ENCODE measurements around the gene ZNF74. TPM values are rescaled to one million over a fixed set of nuclear protein-coding genes. Genes with fewer than 3 reads are reported as not detected.
"Not testable (repeated sequence)": the region's sequence is repeated elsewhere in the genome, so short reads cannot be mapped to it uniquely, and the experiment has no call there.

The ZNF74 gene
- total RNA-seq, 1 donor from 2014 or later: 19.4 TPM

- Histone ChIP-seq H3K4me2 (no peak overlapping the region), H3K79me2 (ENCODE audit: low read depth) (no peaks in the 10 kb centered on the region), H3K27me3 (no peaks in the 10 kb centered on the region), H3K4me3 (no peak overlapping the region), H2AFZ (replicated peaks) (no peak overlapping the region), H3K27ac (no peak overlapping the region), H3K4me1 (no peaks in the 10 kb centered on the region), H3K9ac (no peak overlapping the region), H3F3A (ENCODE audit: low read depth) (no peaks in the 10 kb centered on the region), H4K20me1 (ENCODE audit: low read depth) (no peaks in the 10 kb centered on the region), H3K9me3 (ENCODE audit: low read depth) (no peaks in the 10 kb centered on the region), H3K36me3 (no peaks in the 10 kb centered on the region)
- H3K27ac Mint-ChIP-seq: no peak overlapping the region
- no peak overlapping the region for H3K4me3 Mint-ChIP-seq
- H3K9me3 Mint-ChIP-seq: no peaks in the 10 kb centered on the region
- TF ChIP-seq EZH2phosphoT487 (IDR thresholded peaks at IDR 0.05) (no peak), EZH2 (IDR thresholded peaks at IDR 0.05) (no peak)
- TF ChIP-seq, protein P1, sequence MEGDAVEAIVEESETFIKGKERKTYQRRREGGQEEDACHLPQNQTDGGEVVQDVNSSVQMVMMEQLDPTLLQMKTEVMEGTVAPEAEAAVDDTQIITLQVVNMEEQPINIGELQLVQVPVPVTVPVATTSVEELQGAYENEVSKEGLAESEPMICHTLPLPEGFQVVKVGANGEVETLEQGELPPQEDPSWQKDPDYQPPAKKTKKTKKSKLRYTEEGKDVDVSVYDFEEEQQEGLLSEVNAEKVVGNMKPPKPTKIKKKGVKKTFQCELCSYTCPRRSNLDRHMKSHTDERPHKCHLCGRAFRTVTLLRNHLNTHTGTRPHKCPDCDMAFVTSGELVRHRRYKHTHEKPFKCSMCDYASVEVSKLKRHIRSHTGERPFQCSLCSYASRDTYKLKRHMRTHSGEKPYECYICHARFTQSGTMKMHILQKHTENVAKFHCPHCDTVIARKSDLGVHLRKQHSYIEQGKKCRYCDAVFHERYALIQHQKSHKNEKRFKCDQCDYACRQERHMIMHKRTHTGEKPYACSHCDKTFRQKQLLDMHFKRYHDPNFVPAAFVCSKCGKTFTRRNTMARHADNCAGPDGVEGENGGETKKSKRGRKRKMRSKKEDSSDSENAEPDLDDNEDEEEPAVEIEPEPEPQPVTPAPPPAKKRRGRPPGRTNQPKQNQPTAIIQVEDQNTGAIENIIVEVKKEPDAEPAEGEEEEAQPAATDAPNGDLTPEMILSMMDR (IDR thresholded peaks at IDR 0.05): no peak
- no peak for DNase-seq (ENCODE audit: low spot score)
- H3K36me3 Mint-ChIP-seq: peaks cover 40% of the 10 kb centered on the region
- peaks cover 2% of the 10 kb centered on the region for H3K27me3 Mint-ChIP-seq (ENCODE audit: insufficient read depth, low read depth)
- H3K4me1 Mint-ChIP-seq: peaks cover 2% of the 10 kb centered on the region
Measured at GRCh38 chr22:20449819-20450550, 56.0 kb downstream of the ZNF74 start.

GRCh38 chr22:20450551-20450906, 56.6 kb downstream of the ZNF74 start:
- TF ChIP-seq EZH2phosphoT487 (IDR thresholded peaks at IDR 0.05): no peak
- TF ChIP-seq EZH2 (IDR thresholded peaks at IDR 0.05): no peak
- TF ChIP-seq, protein P1 (IDR thresholded peaks at IDR 0.05): no peak
- H3K4me2 ChIP-seq: no peak overlapping the region
- no peaks in the 10 kb centered on the region for H3F3A ChIP-seq (ENCODE audit: low read depth)
- Mint-ChIP-seq H3K4me1 (peaks cover 2% of the 10 kb centered on the region), H3K4me3 (no peak overlapping the region), H3K27ac (no peak overlapping the region), H3K36me3 (peaks cover 45% of the 10 kb centered on the region), H3K27me3 (ENCODE audit: insufficient read depth, low read depth) (peaks cover 2% of the 10 kb centered on the region), H3K9me3 (no peaks in the 10 kb centered on the region)
- no peaks in the 10 kb centered on the region for H3K79me2 ChIP-seq (ENCODE audit: low read depth)
- no peaks in the 10 kb centered on the region for H3K36me3 ChIP-seq
- no peak overlapping the region for H3K27ac ChIP-seq
- no peaks in the 10 kb centered on the region for H4K20me1 ChIP-seq (ENCODE audit: low read depth)
- H3K9ac ChIP-seq: no peak overlapping the region
- H3K27me3 ChIP-seq: no peaks in the 10 kb centered on the region
- H2AFZ ChIP-seq (replicated peaks): no peak overlapping the region
- no peak for DNase-seq (ENCODE audit: low spot score)
- no peak overlapping the region for H3K4me3 ChIP-seq
- no peaks in the 10 kb centered on the region for H3K9me3 ChIP-seq (ENCODE audit: low read depth)
- no peaks in the 10 kb centered on the region for H3K4me1 ChIP-seq

GRCh38 chr22:20451129-20451778, 57.3 kb downstream of the ZNF74 start:
- H3K4me3 Mint-ChIP-seq; H4K20me1 ChIP-seq (ENCODE audit: low read depth); DNase-seq (ENCODE audit: low spot score); H2AFZ ChIP-seq (replicated peaks); H3K36me3 ChIP-seq; H3K27ac ChIP-seq; H3K79me2 ChIP-seq (ENCODE audit: low read depth); H3K4me1 Mint-ChIP-seq; H3K9ac ChIP-seq; H3K9me3 Mint-ChIP-seq; H3F3A ChIP-seq (ENCODE audit: low read depth); H3K4me3 ChIP-seq; H3K9me3 ChIP-seq (ENCODE audit: low read depth); H3K4me2 ChIP-seq; H3K27me3 Mint-ChIP-seq (ENCODE audit: insufficient read depth, low read depth); H3K27ac Mint-ChIP-seq; H3K4me1 ChIP-seq; H3K27me3 ChIP-seq: not testable (repeated sequence)
- H3K36me3 Mint-ChIP-seq: peaks cover 51% of the 10 kb centered on the region

- H3K27me3 Mint-ChIP-seq (ENCODE audit: insufficient read depth, low read depth): peaks cover 2% of the 10 kb centered on the region
- Histone ChIP-seq H3K4me3 (no peak overlapping the region), H3K27me3 (no peaks in the 10 kb centered on the region), H3K4me1 (no peaks in the 10 kb centered on the region), H3K36me3 (no peaks in the 10 kb centered on the region), H3K9me3 (ENCODE audit: low read depth) (no peaks in the 10 kb centered on the region), H3K4me2 (no peak overlapping the region), H4K20me1 (ENCODE audit: low read depth) (no peaks in the 10 kb centered on the region), H3K27ac (no peak overlapping the region), H3K9ac (no peak overlapping the region), H3K79me2 (ENCODE audit: low read depth) (no peaks in the 10 kb centered on the region), H2AFZ (replicated peaks) (no peak overlapping the region), H3F3A (ENCODE audit: low read depth) (peaks cover 5% of the 10 kb centered on the region)
- H3K27ac Mint-ChIP-seq: no peak overlapping the region
- H3K4me1 Mint-ChIP-seq: peaks cover 12% of the 10 kb centered on the region
- DNase-seq (ENCODE audit: low spot score): no peak
- no peaks in the 10 kb centered on the region for H3K9me3 Mint-ChIP-seq
- H3K36me3 Mint-ChIP-seq: peaks cover 45% of the 10 kb centered on the region
- no peak overlapping the region for H3K4me3 Mint-ChIP-seq
- no peak for TF ChIP-seq EZH2 (IDR thresholded peaks at IDR 0.05)
Measured at GRCh38 chr22:20451920-20452319, 58.0 kb downstream of the ZNF74 start.

Data from neural progenitor cell (in vitro differentiated cells).